ACHN (cell line): Measurements from ENCODE around the gene ISCU.
A peak's percentile ranks its signal among the peaks of the same experiment; 100 is the strongest.
"Not testable (repeated sequence)": the region's sequence is repeated elsewhere in the genome, so short reads cannot be mapped to it uniquely, and the experiment has no call there.

Experiments used
- DNase-seq: peaks from one replicate; pipeline ENCODE4 v3.0.0-alpha.2; 2015
- in situ Hi-C: cut with HindIII; loops from 2 replicates; pipeline ENCODE4 v1.10.0; 2017; ENCODE audit warnings: low sequenced_read_pairs, low pct_ligation_motif_present, low pct_unique_long_range_greater_than_20kb

ISCU gene

DNA sequence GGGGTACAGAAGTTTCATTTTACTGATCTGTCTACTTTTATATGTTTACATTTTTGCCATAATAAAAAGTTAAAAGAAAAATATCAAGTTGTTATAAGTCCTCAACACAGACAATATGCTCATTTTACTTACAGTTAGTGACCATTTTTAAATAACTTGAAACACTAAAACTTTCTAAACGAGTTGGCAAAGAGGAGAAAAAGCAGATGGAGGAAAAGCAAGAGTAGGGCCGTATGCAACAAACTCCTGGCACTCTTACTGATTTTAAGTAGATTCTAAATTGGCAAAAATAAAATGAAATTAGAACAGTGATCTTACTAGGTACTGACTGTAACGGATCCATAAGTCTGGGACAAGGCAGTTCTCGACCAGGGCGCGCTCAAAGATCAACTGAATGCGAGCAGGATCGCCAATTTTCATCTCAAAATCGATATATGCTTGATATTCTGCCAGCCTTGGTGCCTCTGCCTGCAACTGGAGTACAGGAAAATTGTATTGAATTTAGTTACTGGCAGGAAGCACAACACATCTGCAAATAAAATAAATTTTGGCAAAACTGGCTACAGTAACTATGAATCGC lies 23.7 kb upstream of the ISCU start:
- DNase-seq: no peak
- in situ Hi-C loops: no loop called here

DNA sequence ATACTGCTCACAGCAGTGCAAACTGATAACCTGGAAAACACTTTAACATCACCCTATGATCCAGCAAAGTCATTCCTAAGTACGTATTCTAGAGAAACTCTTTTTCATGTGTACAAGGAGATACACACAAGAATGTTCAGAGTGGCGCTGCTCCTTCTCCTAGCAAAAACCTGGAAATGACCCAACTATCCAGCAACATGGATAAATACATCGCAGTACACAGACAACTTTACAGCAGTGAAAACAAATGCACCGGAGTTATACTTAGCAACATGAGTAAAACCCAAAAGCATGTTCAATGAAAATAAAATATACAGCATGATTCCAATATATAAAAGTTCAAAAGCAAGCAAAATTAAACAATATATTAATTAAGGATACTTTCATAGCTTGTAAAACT lies 20.1 kb upstream of the ISCU start:
- in situ Hi-C loops: no loop called here
- DNase-seq: no peak

DNA sequence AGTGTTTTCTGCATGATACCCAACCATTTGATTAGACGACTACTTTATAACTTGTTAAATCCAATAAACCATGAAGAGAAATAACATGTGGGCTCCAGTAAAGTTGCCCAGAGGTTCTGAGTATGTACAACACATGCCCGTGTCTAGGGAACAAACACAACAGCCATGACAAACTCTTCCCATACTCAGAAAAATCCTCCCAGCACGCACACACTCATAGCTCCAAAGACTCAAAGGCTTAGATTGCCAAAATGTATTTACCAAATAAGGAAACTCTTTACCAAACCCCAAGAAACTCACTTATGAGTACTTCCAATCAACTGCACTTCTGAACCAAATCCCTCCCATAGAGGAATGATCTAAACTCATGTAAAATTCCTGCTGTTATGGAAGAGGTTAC lies 18.7 kb upstream of the ISCU start:
- no peak for DNase-seq
- in situ Hi-C loops: no loop called here

DNA sequence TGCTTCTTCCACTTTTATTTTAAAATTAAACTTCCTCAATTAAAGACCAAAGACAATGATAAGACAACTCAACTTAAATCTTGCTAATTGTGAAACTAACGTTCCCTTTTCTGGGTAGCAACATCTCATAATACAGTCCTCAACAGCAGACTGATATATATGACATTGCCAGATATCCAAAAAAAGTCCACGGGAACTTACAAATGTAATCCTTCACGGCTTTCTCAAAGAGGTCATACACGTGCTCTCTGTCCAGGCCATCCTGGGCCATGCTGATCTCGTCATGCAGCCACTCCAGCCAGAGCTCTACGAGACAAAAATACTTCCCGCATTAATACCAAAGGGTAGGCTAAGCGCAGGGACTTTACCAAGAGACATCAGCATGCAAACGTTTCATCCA lies 14.7 kb upstream of the ISCU start:
- in situ Hi-C loops: no loop called here
- no peak for DNase-seq

DNA sequence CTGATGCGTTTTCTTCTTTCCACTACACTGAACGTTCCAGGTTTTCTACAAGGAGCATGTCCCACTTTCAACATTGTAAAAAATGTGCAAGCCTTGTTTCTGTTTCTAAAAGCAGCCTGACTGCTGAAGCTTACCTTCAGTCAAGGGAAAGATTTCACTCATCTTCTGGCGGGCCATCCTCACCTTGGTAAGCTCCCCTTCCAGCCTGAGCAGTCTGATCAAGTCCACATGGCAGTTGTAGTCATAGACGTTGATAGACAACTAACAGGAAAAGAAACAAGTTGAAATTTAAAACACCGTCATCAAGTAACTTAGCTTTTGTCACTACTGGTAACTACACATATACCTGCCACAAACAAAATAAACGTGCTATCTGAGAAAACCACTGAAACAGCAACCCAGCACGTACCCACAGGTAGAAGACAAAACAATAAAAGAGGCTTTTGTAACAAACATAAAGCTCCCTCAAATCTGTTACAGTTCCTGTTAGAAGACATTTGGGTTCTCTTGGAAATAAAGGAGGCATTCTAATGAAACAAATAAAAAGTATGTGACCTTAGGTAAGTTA lies 13.4 kb upstream of the ISCU start:
- in situ Hi-C loops: no loop called here
- DNase-seq: no peak

DNA sequence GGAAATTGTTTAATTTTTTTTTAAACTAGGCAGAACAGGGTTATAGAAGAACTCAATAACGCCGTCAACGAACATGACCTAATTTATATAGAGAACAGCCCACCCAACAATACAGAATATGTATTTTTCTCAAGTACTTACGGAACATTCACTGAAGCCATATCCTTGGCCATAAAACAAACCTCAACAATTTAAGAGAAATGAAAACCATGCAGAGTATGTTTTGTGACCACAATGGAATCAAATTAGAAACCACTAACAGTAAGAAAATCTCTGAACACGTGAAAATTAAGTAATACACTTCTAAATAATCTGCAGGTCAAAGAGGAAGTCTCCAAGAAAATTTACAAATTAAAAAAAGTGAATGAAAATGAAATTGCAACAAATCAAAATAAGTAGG lies 10.9 kb upstream of the ISCU start:
- in situ Hi-C loops: no loop called here
- no peak for DNase-seq

DNA sequence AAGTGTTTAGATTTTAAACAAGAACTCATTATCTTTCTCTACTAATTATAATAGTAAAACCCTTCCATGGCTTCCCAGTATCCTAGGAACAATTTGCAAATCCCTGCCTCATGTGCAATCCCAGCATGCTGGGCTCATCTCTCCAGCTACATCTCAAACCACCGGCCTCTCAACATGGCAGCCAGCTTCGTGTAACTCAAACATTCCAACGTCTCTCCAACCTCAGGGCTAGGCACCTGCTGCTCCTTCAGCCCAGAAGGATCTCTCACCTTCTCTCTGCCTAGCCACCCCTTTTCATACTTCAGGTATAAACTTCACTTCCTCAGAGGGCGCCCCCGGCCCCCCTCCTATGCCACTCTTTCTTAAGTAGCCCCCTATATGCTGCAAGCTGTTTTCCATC lies 8.6 kb upstream of the ISCU start:
- in situ Hi-C loops: no loop called here
- DNase-seq: no peak

DNA sequence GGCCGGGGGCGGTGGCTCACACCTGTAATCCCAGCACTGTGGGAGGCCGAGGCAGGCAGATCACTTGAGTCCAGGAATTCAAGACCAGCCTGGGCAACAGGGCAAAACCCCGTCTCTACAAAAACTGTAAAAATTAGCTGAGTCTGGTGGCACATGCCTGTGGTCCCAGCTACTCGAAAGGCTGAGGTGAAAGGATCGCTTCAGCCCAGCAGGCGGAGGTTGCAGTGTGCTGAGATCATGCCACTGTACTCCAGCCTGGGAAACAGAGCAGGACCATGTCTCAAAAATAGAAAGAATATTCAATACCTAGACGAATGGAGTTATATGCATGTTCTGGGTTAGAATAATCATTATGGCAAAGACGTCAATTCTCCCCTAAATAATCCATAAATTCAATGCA lies 7.0 kb upstream of the ISCU start:
- in situ Hi-C loops: not testable (repeated sequence)

DNA sequence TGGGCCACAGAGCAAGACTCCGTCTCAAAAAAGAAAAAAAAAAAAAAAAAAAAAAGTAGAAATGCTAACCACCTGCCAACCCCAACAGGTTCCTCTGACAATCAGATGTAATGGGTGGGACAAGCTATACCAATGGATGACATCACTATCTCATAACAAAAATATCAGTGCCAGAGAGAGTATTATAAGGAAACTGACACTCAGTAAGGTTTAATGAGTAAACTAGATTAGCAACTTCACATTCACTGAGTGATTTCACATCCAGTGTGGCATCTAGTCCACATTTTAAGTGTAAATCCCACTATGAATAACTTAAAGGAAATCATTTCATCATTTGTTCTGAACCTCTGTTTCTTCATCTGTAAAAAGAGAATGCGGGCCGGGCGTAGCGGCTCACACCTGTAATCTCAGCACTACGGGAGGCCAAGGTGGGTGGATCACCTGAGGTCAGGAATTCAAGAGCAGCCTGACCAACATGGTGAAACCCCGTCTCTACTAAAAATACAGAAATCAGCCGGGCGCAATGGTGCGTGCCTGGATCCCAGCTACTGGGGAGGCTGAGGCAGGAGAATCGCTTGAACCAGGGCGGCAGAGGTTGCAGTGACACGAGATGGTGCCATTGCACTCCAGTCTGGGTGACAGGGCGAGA lies 3.3 kb upstream of the ISCU start:
- in situ Hi-C loops: no loop called here
- no peak for DNase-seq

More for the DNA sequence above, 7.0 kb upstream of the ISCU start:
- not testable (repeated sequence) for DNase-seq

DNA sequence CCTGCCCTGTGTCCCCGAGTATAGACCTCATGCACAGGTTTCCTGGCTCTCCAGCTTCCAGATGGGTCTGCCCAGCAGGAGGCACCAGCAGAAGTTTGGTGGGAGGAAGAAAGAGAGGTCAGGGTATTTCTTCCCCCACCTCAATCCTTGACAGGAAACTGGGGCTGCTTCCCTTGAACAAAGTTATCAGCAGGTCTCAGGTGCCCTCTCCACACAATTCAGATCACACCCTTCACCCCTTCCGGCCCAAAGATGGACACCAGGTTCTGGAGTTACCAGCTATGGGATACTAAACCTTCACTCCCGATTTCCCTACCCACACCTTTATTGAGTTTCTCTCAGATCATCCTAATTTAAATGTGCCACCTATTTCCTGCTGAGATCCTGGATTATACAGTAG lies 2.6 kb upstream of the ISCU start:
- in situ Hi-C loops: no loop called here
- DNase-seq: peak; percentile 28

DNA sequence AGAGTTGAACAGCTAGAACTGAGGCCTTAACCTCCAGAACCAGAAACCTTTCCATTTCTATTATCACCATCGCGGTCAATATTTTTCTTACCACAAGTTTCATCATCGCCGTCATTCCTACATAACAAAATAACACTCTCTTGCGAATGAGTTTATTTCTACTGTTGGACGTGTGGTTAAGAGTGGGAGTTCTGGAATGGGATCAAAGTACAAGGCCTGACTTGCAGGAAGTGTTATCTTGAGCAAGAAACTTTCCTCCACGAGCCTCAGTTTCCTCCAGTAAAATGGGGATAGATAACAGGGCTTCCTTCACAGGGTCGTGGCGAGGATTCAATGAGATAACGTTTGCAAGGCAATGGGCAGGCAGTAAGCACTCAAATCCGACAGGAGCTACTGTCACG lies 2.1 kb upstream of the ISCU start:
- peak; percentile 40 for DNase-seq
- in situ Hi-C loops: no loop called here

DNA sequence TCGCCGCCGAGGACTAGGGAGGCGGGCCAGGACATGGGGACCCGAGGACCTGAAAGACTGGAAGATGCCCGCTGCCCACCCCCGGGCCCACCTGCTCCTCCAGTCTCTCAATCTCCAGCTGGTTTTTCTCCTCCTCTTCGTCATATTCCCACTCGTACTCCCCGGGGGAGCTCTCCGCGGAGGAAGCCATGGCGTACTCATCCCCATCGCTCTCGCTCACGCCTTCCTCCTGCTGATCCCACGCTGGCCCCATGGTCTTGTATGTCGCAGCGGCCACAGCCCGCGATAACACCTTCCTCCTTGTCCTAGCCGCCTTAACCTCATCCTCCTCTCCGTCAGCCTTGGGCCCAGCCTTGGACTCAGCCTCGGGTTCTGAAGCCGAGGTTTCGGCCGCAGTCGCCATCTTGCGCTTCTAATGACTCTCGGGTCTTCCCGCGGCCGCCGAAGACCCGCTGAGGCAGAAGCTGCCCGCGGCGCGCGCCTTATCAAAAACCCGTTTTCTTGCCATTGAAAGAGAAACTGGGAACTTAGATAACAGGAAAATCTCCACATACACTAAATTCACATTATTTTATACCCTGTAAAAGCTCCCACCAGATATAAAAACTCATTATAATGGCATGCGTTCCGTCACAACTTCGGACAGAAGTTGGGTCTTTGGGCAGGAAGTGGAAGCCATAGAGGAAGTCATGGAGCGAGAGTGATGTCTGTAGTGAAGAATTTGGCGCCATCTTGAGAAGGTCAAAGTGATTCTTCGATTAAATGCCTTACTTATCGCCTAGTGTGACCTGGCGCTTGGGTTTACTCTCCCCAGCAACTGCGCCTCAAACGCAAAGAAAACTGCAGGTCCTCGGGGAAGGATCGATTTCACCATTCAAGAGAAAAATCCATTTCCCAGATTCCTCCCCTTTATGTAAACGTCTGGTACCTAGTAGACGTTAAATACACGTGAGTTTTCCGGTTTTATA lies 1.4 kb upstream of the ISCU start, which contains the start of gene SART3:
TSS of gene SART3 (minus strand) at position 422 of the 968 bp plus-strand sequence. CDS start at position 403, 19 bp downstream.
- in situ Hi-C loops: no loop called here
- peak; percentile 97 for DNase-seq

DNA sequence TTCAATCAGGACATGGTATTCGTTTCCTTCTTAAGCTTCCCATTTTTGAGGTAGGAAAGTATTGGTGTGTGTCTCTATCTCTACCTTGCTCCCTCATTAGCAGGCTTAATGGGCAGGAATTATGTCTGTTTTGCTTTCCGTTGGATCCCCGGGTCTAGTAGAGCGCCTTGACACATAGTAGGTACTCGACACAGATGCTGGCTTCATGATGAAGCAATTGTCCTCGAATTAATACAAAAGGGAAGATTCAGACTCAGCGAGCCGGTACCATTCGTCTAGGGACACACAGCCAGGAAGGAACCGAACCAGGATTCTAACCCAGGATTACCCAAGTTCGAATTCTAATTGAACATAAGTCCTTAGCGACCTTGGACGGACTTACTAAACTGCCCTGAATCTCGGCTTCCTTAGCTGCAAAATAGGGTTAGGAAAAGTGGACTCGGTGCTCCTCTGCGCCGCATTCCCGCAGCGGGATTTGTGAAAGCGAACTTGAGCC lies 496 bp upstream of the ISCU start:
- in situ Hi-C loops: no loop called here

DNA sequence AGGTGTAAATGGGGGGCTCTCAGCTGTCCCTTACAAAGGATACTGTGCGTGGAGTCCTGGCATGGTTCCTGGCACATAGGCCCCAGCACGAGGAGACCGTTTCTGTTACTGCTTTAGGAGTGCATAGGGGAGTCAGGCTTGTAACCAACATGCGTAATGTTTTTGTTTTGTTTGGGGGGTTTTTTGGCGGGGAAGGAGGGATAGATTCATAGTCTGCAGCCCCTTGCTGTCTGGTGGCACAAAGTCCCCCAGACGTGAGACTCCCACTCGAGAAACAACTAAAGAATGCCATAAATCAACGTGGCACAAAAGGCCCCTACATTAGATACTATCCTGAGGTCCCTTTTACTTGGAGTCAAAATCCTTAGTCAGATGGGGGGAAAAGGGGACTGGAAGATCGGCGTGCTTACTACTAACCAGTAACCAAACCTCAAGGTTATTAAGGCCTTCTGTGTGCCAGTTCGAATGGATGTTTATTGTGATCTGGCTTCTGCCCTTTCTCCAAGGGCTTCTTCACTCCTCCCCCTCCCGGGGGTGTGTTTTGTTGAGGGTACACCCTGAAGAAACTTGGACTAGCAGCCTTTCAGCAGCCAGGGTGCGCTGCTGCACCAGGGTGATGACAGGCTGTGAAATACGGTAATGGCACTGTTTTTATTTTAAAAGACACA lies 874 bp downstream of the ISCU start:
- DNase-seq: peak; percentile 98
- in situ Hi-C loops: no loop called here

More for the DNA sequence above, 496 bp upstream of the ISCU start:
- no peak for DNase-seq

DNA sequence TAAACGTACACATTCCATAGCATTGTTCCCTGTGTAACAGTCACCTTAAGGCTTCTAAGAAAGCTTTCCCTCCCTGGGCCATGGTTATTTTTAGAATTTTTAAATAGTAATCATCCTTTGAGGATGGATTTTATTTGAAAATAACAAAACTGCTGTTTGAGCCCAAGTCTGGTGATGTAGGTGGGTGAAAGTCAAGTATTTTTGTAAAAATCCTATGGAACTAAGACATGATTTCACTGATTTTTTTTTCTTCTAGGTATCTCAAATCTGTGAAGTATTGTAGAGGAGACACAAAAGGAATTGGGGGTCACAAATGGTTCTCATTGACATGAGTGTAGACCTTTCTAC lies 1.4 kb downstream of the ISCU start:
- no peak for DNase-seq
- in situ Hi-C loops: no loop called here

DNA sequence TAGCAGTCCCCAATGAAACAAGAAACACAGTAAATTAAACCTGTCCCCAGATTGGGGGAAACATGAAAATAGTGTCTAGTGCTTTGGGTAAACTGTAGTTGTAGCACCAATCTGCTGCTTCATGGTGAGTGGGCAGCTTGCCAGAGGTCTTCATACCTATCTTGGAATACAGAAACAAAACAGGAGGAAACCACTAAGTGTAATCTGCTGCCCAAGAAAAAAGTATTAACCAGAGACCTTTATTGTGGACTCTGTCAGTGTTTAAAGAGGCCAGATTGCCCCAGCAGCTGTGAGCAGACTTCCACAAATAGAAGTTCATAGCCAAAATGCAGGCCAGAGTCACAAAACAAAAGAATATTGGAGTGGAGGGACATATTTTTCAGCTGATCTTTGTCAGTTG lies 2.3 kb downstream of the ISCU start:
- in situ Hi-C loops: no loop called here
- DNase-seq: no peak

DNA sequence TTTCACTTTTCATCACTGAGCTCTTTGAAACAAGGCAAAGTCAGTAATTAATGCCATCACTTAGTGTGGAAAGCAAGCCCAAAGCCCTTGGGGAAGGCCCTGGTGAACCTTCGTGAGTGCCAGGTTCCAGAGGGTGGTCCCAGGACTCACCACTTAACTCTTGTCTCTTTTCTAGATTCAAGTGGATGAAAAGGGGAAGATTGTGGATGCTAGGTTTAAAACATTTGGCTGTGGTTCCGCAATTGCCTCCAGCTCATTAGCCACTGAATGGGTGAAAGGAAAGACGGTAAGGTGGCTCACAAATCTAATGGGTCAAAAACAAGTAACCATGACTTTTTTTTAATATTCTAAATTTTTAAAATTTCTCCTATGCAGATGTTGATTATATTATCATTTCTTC lies 2.8 kb downstream of the ISCU start:
- no peak for DNase-seq
- in situ Hi-C loops: no loop called here

DNA sequence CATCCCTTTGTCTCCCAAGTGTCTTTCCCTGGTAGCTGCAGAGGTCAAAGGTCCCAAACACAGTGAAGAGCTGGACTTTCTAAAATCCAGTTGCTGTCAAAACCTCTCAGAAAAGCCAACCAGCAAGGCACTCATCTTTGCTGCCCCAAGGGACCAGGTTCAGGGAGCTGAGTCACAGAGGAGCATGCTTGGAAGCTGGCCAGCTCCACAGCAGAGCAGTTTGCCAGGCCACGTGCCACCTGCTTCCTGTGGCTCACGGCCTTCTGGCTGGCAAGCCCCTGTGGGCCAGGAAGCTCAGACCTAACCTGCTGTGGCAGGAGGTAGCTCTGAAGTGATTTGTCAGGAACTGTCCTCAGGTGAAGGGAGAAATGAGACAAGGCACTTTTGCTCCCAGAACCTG lies 3.6 kb downstream of the ISCU start:
- DNase-seq: peak; percentile 98
- in situ Hi-C loops: no loop called here

DNA sequence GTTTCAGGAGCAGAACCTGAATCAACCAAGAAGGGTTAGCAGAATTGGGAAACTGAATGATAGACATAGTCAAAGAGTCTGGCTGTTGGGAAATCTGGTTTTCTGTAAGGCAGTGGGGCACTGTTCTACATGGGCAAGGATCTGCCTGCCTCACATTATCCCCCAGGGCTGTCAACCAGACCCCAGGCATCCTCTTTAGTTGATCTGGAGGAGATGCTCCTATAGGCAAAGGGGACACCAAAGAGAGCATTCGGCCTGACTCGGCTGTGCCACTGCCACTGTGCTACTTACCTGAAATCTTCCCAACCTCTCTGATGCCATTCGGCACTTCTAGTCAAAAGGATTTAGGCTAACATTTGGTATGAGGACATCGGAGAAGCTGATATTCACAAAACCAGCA lies 4.1 kb downstream of the ISCU start:
- in situ Hi-C loops: no loop called here
- DNase-seq: no peak
